SHP77 (cell line): ENCODE data around the gene FLT4.
"Not testable (repeated sequence)": the region's sequence is repeated elsewhere in the genome, so short reads cannot be mapped to it uniquely, and the experiment has no call there.

Experiments
- DNase-seq, 2 experiments: peaks; one replicate each; lab custom pipeline; 2025; lab: John Stamatoyannopoulos, UW

The FLT4 gene

GRCh38 chr5:180670157-180670556, 20.8 kb upstream of the FLT4 start:
- no peak for DNase-seq

- peak; percentile 22 to 29 for DNase-seq
These were observed 20.3 kb upstream of the FLT4 start for GRCh38 chr5:180669661-180670060.

- peak; percentile 39 to 62 for DNase-seq
These were observed 19.6 kb upstream of the FLT4 start for GRCh38 chr5:180668835-180669596.

- no peak for DNase-seq
These were observed 17.4 kb upstream of the FLT4 start for GRCh38 chr5:180666812-180667211.

GRCh38 chr5:180665682-180666404, 16.4 kb upstream of the FLT4 start:
- no peak for DNase-seq

- DNase-seq = no peak
These were observed 9.6 kb upstream of the FLT4 start for GRCh38 chr5:180658774-180659564.

- DNase-seq = not testable (repeated sequence)
These were observed 5.8 kb upstream of the FLT4 start for GRCh38 chr5:180655243-180655642.

- no peak for DNase-seq
These were observed 3.4 kb upstream of the FLT4 start for GRCh38 chr5:180652771-180653170.

- no peak for DNase-seq
These were observed 2.9 kb upstream of the FLT4 start for GRCh38 chr5:180652346-180652745.

GRCh38 chr5:180648658-180649296, 623 bp downstream of the FLT4 start:
- DNase-seq = no peak

- no peak for DNase-seq
These were observed 1.4 kb downstream of the FLT4 start for GRCh38 chr5:180647941-180648500.

- no peak for DNase-seq
These were observed 1.9 kb downstream of the FLT4 start for GRCh38 chr5:180647465-180647864.

GRCh38 chr5:180646963-180647305, 2.5 kb downstream of the FLT4 start:
- DNase-seq = no peak

GRCh38 chr5:180646289-180646962, 3.0 kb downstream of the FLT4 start:
- DNase-seq = peak in 1 of 2 experiments; percentile 1

GRCh38 chr5:180645274-180646204, 3.9 kb downstream of the FLT4 start:
- no peak for DNase-seq

- DNase-seq = no peak
These were observed 4.6 kb downstream of the FLT4 start for GRCh38 chr5:180644825-180645273.

GRCh38 chr5:180644129-180644824, 5.1 kb downstream of the FLT4 start:
- no peak for DNase-seq

GRCh38 chr5:180643191-180643851, 6.1 kb downstream of the FLT4 start:
- no peak for DNase-seq

- DNase-seq = no peak
These were observed 6.6 kb downstream of the FLT4 start for GRCh38 chr5:180642779-180643178.
